HepG2 (cell line): ENCODE data around the gene GSAP. TPM values are rescaled to one million over a fixed set of nuclear protein-coding genes. Genes with fewer than 3 reads are reported as not detected.

ENCODE experiments used
- ATAC-seq: fragments of 200-7000 bp; cut with Tn5 transposase; 3 replicates; pipeline ENCODE4 v1.9.1; 2020; ENCODE audit warnings: mild to moderate bottlenecking, moderate library complexity
- BruUV-seq: library from RNA; stranded (reverse); fragments of 400-500 nt; replicated peaks from 2 replicates; lab custom pipeline; 2021; lab: Mats Ljungman, UMichigan
- CTCF ChIA-PET: fragments of 300-600 bp; formaldehyde crosslinking; extraction: SDS; loops from one replicate; lab custom pipeline; 2021; ENCODE audit warnings: low total read pairs, inconsistent platforms, low intra/inter-chr PET ratio; lab: Yijun Ruan, JAX
- POLR2A ChIA-PET: fragments of 350-600 bp; sonication (Branson Sonifier 250); formaldehyde crosslinking; loops from one replicate; lab custom pipeline; 2020; ENCODE audit warnings: antibody characterized with exemption, inconsistent platforms; lab: Yijun Ruan, JAX
- DNase-seq: peaks from one replicate; pipeline ENCODE4 v3.0.0-alpha.2; 2015; ENCODE audit warnings: low spot score
- FAIRE-seq: peaks from 3 replicates; lab custom pipeline; 2011; peaks lifted over from hg19 to GRCh38; lab: Jason Lieb, UNC
- H2AFZ ChIP-seq: one replicate; pipeline ENCODE4 v1.6.1; 2011; ENCODE audit warnings: low read length, inconsistent platforms
- H3K27ac ChIP-seq: fragments of 300-600 bp; 3 replicates; pipeline ENCODE4 v1.8.0; 2011; ENCODE audit warnings: mixed run types, mild to moderate bottlenecking, mixed read lengths, low read length, inconsistent platforms; ENCODE audit not compliant: insufficient read depth; ENCODE audit errors: extremely low read length
- H3K27me3 ChIP-seq, 2 experiments: fragments of 200-600 bp in 1 of 2; 2 replicates in 1 of 2; 3 replicates in 1 of 2; pipeline versions ENCODE4 v1.6.0 to v1.8.0; 2011; ENCODE audit warnings: low read length in 2 of 2, mild to moderate bottlenecking in 2 of 2, moderate library complexity in 2 of 2, inconsistent platforms in 1 of 2; ENCODE audit not compliant: insufficient read depth in 2 of 2, control insufficient read depth in 1 of 2
- H3K36me3 ChIP-seq, 2 experiments: fragments of 200-600 bp in 1 of 2; replicated peaks in 1 of 2; 2 replicates in 1 of 2; 3 replicates in 1 of 2; pipeline versions ENCODE4 v1.5.1 to v1.8.0; 2011; ENCODE audit warnings: low read length in 2 of 2, inconsistent platforms in 1 of 2; ENCODE audit not compliant: insufficient read depth in 2 of 2, control insufficient read depth in 1 of 2
- H3K4me1 ChIP-seq: 2 replicates; pipeline ENCODE4 v1.5.1; 2012; ENCODE audit warnings: low read length, inconsistent platforms; ENCODE audit not compliant: insufficient read depth
- H3K4me2 ChIP-seq: 2 replicates; pipeline ENCODE4 v1.6.0; 2011; ENCODE audit warnings: low read depth, low read length, inconsistent platforms
- H3K4me3 ChIP-seq, 3 experiments: fragments of 200-600 bp in 1 of 3; sonication (generic), shearing (Covaris generic) in 1 of 3; replicated peaks in 1 of 3; 2 replicates each; pipeline ENCODE4 v1.5.1; 2011 to 2016; ENCODE audit warnings: low read length in 3 of 3, inconsistent platforms in 2 of 3, low read depth in 2 of 3, mild to moderate bottlenecking in 2 of 3, control low read depth in 1 of 3, mixed read lengths in 1 of 3; ENCODE audit not compliant: insufficient read depth in 1 of 3
- H3K79me2 ChIP-seq: one replicate; pipeline ENCODE4 v1.6.1; 2011; ENCODE audit warnings: low read length, inconsistent platforms; ENCODE audit not compliant: insufficient read depth
- H3K9ac ChIP-seq: 2 replicates; pipeline ENCODE4 v1.6.0; 2011; ENCODE audit warnings: mild to moderate bottlenecking, low read depth, low read length, inconsistent platforms; ENCODE audit not compliant: insufficient read depth
- H3K9me3 ChIP-seq: 2 replicates; pipeline ENCODE4 v1.5.1; 2012; ENCODE audit warnings: mild to moderate bottlenecking, low read length
- H4K20me1 ChIP-seq: 2 replicates; pipeline ENCODE4 v1.6.0; 2011; ENCODE audit warnings: inconsistent platforms, mild to moderate bottlenecking, low read length, moderate library complexity; ENCODE audit not compliant: insufficient read depth
- CREM ChIP-seq, 2 experiments: sonication (generic) in 1 of 2; formaldehyde crosslinking in 1 of 2; IDR thresholded peaks; 2 replicates each; pipeline versions ENCODE4 v1.4.0 to v1.6.1; 2016 to 2020; ENCODE audit warnings: antibody characterized with exemption in 1 of 2, mild to moderate bottlenecking in 1 of 2, missing genetic modification reagents in 1 of 2
- ELF4 ChIP-seq: sonication (generic); formaldehyde crosslinking; IDR thresholded peaks from 2 replicates; pipeline ENCODE4 v1.5.0; 2020; ENCODE audit warnings: missing genetic modification reagents, mild to moderate bottlenecking, moderate library complexity, borderline replicate concordance
- FOXA1 ChIP-seq, 2 experiments: fragments of 450-650 bp in 1 of 2; sonication (generic) in 1 of 2; formaldehyde crosslinking in 1 of 2; IDR thresholded peaks; 2 replicates each; pipeline versions ENCODE4 v1.4.0 to v1.6.1; 2016 to 2020; ENCODE audit warnings: missing genetic modification reagents in 1 of 2
- IRX3 ChIP-seq: sonication (generic); formaldehyde crosslinking; IDR thresholded peaks from 2 replicates; pipeline ENCODE4 v1.8.1; 2023; ENCODE audit warnings: mild to moderate bottlenecking, low read depth, missing genetic modification reagents, borderline replicate concordance
- PBX3 ChIP-seq: sonication (generic); formaldehyde crosslinking; IDR thresholded peaks from 2 replicates; pipeline ENCODE4 v1.8.1; 2023; ENCODE audit warnings: missing genetic modification reagents, inconsistent platforms, borderline replicate concordance
- RNF219 ChIP-seq: sonication (generic); formaldehyde crosslinking; IDR thresholded peaks from 2 replicates; pipeline ENCODE4 v1.5.0; 2020; ENCODE audit warnings: mild to moderate bottlenecking, missing genetic modification reagents
- XRCC5 ChIP-seq: fragments of 200-400 bp; formaldehyde crosslinking; optimal IDR thresholded peaks from 2 replicates; pipeline ENCODE3; 2017; ENCODE audit warnings: mild to moderate bottlenecking, low read length
- ZFAT ChIP-seq: sonication (generic); formaldehyde crosslinking; conservative IDR thresholded peaks from 2 replicates; pipeline ENCODE4 v1.8.1; 2023; ENCODE audit warnings: missing genetic modification reagents, inconsistent platforms
- ZMYM4 ChIP-seq: sonication (generic); formaldehyde crosslinking; IDR thresholded peaks from 2 replicates; pipeline ENCODE4 v1.8.1; 2023; ENCODE audit warnings: mild to moderate bottlenecking, missing genetic modification reagents
- ZNF350 ChIP-seq: sonication (generic); formaldehyde crosslinking; IDR thresholded peaks from 2 replicates; pipeline ENCODE4 v1.4.0; 2020; ENCODE audit warnings: mild to moderate bottlenecking, low read depth, missing genetic modification reagents, borderline replicate concordance
- ZNF761 ChIP-seq: sonication (generic); formaldehyde crosslinking; conservative IDR thresholded peaks from 2 replicates; pipeline ENCODE4 v1.4.0; 2020; ENCODE audit warnings: mild to moderate bottlenecking, missing genetic modification reagents
- ZSCAN5A ChIP-seq: sonication (generic); formaldehyde crosslinking; IDR thresholded peaks from 2 replicates; pipeline ENCODE4 v1.8.0; 2022; ENCODE audit warnings: mild to moderate bottlenecking, missing genetic modification reagents, borderline replicate concordance
- WGBS: methylation state at CpG from one replicate; pipeline ENCODE4 v1.1.6; 2017; ENCODE audit warnings: low lambda C conversion rate; 5-methylcytosine and 5-hydroxymethylcytosine counted together
- in situ Hi-C: cut with HindIII; loops from 2 replicates; pipeline ENCODE4 v1.10.0; 2017; ENCODE audit warnings: low pct_unique_long_range_greater_than_20kb; ENCODE audit not compliant: extremely low pct_ligation_motif_present
- intact Hi-C: fragments of 100-400 bp; cut with micrococcal nuclease; formaldehyde crosslinking; loops from one replicate; pipeline ENCODE4 v1.10.0; 2022; ENCODE audit not compliant: unreplicated experiment
- polyA plus RNA-seq, 8 experiments: library from polyadenylated mRNA; depleted of rRNA in 3 of 8; stranded (reverse) in 7 of 8; unstranded in 1 of 8; fragments of >200 nt; fragmentation: Illumina TruSeq in 4 of 8; extraction: Trizol in 4 of 8; gene quantifications; 2 replicates each; pipeline versions ENCODE4 v1.2.1 to v1.2.3, GENCODE V29; 2011 to 2016; ENCODE audit warnings: low read depth in 4 of 8, missing spikeins in 1 of 8, mixed read lengths in 1 of 8; ENCODE audit not compliant: insufficient read depth in 1 of 8
- total RNA-seq, 5 experiments: library from RNA; depleted of rRNA; stranded (reverse); fragments of >200 nt; fragmentation: Illumina TruSeq; extraction: Trizol; gene quantifications; 2 replicates each; pipeline ENCODE4 v1.2.3, GENCODE V29; 2016; ENCODE audit warnings: low read depth in 1 of 5

The GSAP gene
- total and polyA plus RNA-seq, 2 of the 13 experiments (the other 11 are each of a cell fraction or from before 2014, with no cell fraction given), result 34.6 to 40.6 TPM

GRCh38 chr7:77284616-77285015 is 131.5 kb downstream of the GSAP start:
- no peak for FAIRE-seq
- in situ Hi-C loops (no loop called here), intact Hi-C loops (no loop called here)
- Histone ChIP-seq H3K9ac (no peak overlapping the region), H3K27ac (no peak overlapping the region), H4K20me1 (no peaks in the 10 kb centered on the region), H3K27me3 (no peaks in the 10 kb centered on the region), H3K4me2 (no peak overlapping the region), H2AFZ (no peak overlapping the region), H3K4me3 (no peak overlapping the region), H3K9me3 (no peaks in the 10 kb centered on the region), H3K36me3 (no peaks in the 10 kb centered on the region), H3K79me2 (no peaks in the 10 kb centered on the region), H3K4me1 (no peaks in the 10 kb centered on the region)
- DNase-seq, result no peak
- TF ChIP-seq ZNF350 (no peak), RNF219 (CRISPR knock-in tag) (no peak), CREM (IDR thresholded peaks at IDR 0.05) (no peak), CREM (CRISPR knock-in tag; IDR thresholded peaks at IDR 0.05) (no peak), XRCC5 (no peak), ZNF761 (CRISPR knock-in tag) (no peak), FOXA1 (IDR thresholded peaks at IDR 0.05) (no peak), FOXA1 (CRISPR knock-in tag; IDR thresholded peaks at IDR 0.05) (no peak), PBX3 (CRISPR knock-in tag) (no peak), ELF4 (CRISPR knock-in tag) (no peak), ZMYM4 (CRISPR knock-in tag) (no peak), ZSCAN5A (CRISPR knock-in tag) (no peak), IRX3 (CRISPR knock-in tag) (no peak), ZFAT (CRISPR knock-in tag) (no peak)
- CTCF ChIA-PET, result no interaction called here
- no TSS peak for BruUV-seq
- no peak for ATAC-seq
- POLR2A ChIA-PET, result no interaction called here
- WGBS, result 93% methylated on average over 2 of the region's 2 CpGs
